ENCODE results near the gene CTSA.

CTSA gene

DNA sequence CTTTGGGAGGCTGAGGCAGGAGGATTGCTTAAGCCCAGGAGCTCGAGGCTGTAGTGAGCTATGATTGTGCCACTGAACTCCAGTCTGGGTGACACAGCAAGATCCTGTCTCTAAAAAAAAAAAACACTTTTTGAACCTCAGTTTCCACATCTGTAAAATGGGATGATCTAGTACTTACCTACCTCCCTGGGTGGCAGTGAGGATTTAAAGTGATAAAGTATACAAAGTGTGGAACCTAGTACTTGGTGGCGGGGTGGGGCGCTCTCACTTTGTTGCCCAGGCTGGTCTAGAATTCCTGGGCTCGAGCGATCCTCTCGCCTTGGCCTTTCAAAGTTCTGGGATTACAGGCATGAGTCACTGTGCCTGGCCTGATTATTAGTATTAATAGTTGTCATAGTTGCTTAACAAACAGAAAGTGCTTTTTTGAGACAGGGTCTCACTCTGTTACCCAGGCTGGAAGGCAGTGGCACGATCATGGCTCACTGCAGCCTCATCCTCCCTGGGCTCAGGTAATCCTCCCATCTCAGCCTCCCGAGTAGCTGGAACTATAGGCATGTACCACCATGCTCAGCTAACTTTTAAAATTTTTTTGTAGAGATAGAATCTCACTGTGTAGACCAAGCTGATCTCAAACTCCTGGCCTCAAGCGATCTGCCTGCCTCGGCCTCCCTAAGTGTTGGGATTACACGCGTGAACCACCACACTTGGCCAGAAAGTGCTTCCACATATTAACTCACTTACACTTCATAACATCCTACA lies 27.8 kb downstream of the CTSA start:
- no peaks in the 10 kb centered on the region for H3K36me3 ChIP-seq (ENCODE audit: insufficient read depth, low read length)
- H3K9me3 ChIP-seq (ENCODE audit: low read length), result no peaks in the 10 kb centered on the region
- no peak overlapping the region for H3K27ac ChIP-seq (ENCODE audit: low read depth, low read length, poor library complexity, severe bottlenecking)
- H3K4me3 ChIP-seq (ENCODE audit: low read depth, low read length, poor library complexity, severe bottlenecking), result no peak overlapping the region
- H3K79me2 ChIP-seq (ENCODE audit: insufficient read depth, low read length), result no peaks in the 10 kb centered on the region
- H3F3A ChIP-seq (ENCODE audit: insufficient read depth, low read length), result no peaks in the 10 kb centered on the region
- no peaks in the 10 kb centered on the region for H4K20me1 ChIP-seq (ENCODE audit: insufficient read depth, low read length)
- H3K4me2 ChIP-seq (ENCODE audit: low read length), result no peak overlapping the region
- no peaks in the 10 kb centered on the region for H3K4me1 ChIP-seq (ENCODE audit: insufficient read depth, low read length, severe bottlenecking)
- H3K9me2 ChIP-seq (ENCODE audit: low read depth, low read length), result no peaks in the 10 kb centered on the region
- H3K9ac ChIP-seq (ENCODE audit: low read length), result no peak overlapping the region
- peaks cover 10% of the 10 kb centered on the region; the same call in 1 of the 2 replicates for H3K27me3 ChIP-seq (ENCODE audit: insufficient read depth, low read length)
- no peak for TF ChIP-seq EZH2 (IDR thresholded peaks at IDR 0.05; ENCODE audit: borderline replicate concordance, low read length)
- TF ChIP-seq, protein P1, sequence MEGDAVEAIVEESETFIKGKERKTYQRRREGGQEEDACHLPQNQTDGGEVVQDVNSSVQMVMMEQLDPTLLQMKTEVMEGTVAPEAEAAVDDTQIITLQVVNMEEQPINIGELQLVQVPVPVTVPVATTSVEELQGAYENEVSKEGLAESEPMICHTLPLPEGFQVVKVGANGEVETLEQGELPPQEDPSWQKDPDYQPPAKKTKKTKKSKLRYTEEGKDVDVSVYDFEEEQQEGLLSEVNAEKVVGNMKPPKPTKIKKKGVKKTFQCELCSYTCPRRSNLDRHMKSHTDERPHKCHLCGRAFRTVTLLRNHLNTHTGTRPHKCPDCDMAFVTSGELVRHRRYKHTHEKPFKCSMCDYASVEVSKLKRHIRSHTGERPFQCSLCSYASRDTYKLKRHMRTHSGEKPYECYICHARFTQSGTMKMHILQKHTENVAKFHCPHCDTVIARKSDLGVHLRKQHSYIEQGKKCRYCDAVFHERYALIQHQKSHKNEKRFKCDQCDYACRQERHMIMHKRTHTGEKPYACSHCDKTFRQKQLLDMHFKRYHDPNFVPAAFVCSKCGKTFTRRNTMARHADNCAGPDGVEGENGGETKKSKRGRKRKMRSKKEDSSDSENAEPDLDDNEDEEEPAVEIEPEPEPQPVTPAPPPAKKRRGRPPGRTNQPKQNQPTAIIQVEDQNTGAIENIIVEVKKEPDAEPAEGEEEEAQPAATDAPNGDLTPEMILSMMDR (IDR thresholded peaks at IDR 0.05; ENCODE audit: low read length), result no peak
- no peak overlapping the region for H2AFZ ChIP-seq (ENCODE audit: low read length)

- H3K79me2 ChIP-seq (ENCODE audit: insufficient read depth, low read length), result no peaks in the 10 kb centered on the region
- no peak overlapping the region for H2AFZ ChIP-seq (ENCODE audit: low read length)
- H3K4me2 ChIP-seq (ENCODE audit: low read length), result no peak overlapping the region
- no peaks in the 10 kb centered on the region for H3K9me2 ChIP-seq (ENCODE audit: low read depth, low read length)
- H4K20me1 ChIP-seq (ENCODE audit: insufficient read depth, low read length), result no peaks in the 10 kb centered on the region
- no peak overlapping the region for H3K4me3 ChIP-seq (ENCODE audit: low read depth, low read length, poor library complexity, severe bottlenecking)
- H3F3A ChIP-seq (ENCODE audit: insufficient read depth, low read length), result no peaks in the 10 kb centered on the region
- no peak overlapping the region for H3K27ac ChIP-seq (ENCODE audit: low read depth, low read length, poor library complexity, severe bottlenecking)
- H3K4me1 ChIP-seq (ENCODE audit: insufficient read depth, low read length, severe bottlenecking), result no peaks in the 10 kb centered on the region
- no peak for TF ChIP-seq EZH2 (IDR thresholded peaks at IDR 0.05; ENCODE audit: borderline replicate concordance, low read length)
- TF ChIP-seq, protein P1 (IDR thresholded peaks at IDR 0.05; ENCODE audit: low read length), result no peak
- H3K36me3 ChIP-seq (ENCODE audit: insufficient read depth, low read length), result no peaks in the 10 kb centered on the region
- peaks cover 10% of the 10 kb centered on the region; the same call in 1 of the 2 replicates for H3K27me3 ChIP-seq (ENCODE audit: insufficient read depth, low read length)
- no peaks in the 10 kb centered on the region for H3K9me3 ChIP-seq (ENCODE audit: low read length)
- no peak overlapping the region for H3K9ac ChIP-seq (ENCODE audit: low read length)
Observed at GRCh38 chr20:45919542-45920399, 28.6 kb downstream of the CTSA start.

- Histone ChIP-seq H3K9me2 (ENCODE audit: low read depth, low read length) (no peaks in the 10 kb centered on the region), H3K79me2 (ENCODE audit: insufficient read depth, low read length) (no peaks in the 10 kb centered on the region), H3K4me3 (ENCODE audit: low read depth, low read length, poor library complexity, severe bottlenecking) (no peak overlapping the region), H3K36me3 (ENCODE audit: insufficient read depth, low read length) (no peaks in the 10 kb centered on the region), H3K27me3 (ENCODE audit: insufficient read depth, low read length) (peaks cover 10% of the 10 kb centered on the region; the same call in 1 of the 2 replicates), H3K4me1 (ENCODE audit: insufficient read depth, low read length, severe bottlenecking) (no peaks in the 10 kb centered on the region), H3F3A (ENCODE audit: insufficient read depth, low read length) (no peaks in the 10 kb centered on the region), H2AFZ (ENCODE audit: low read length) (no peak overlapping the region), H3K4me2 (ENCODE audit: low read length) (no peak overlapping the region), H3K9ac (ENCODE audit: low read length) (no peak overlapping the region), H3K9me3 (ENCODE audit: low read length) (no peaks in the 10 kb centered on the region), H3K27ac (ENCODE audit: low read depth, low read length, poor library complexity, severe bottlenecking) (no peak overlapping the region), H4K20me1 (ENCODE audit: insufficient read depth, low read length) (no peaks in the 10 kb centered on the region)
- TF ChIP-seq, protein P1 (IDR thresholded peaks at IDR 0.05; ENCODE audit: low read length), result no peak
- no peak for TF ChIP-seq EZH2 (IDR thresholded peaks at IDR 0.05; ENCODE audit: borderline replicate concordance, low read length)
Observed at GRCh38 chr20:45920462-45921336, 29.6 kb downstream of the CTSA start.

All from OCI-LY1 (cell line).